Measurements from ENCODE around the gene CCZ1B. TPM values are rescaled to one million over a fixed set of nuclear protein-coding genes. Genes with fewer than 3 reads are reported as not detected.
"Not testable (repeated sequence)": the region's sequence is repeated elsewhere in the genome, so short reads cannot be mapped to it uniquely, and the experiment has no call there.

Gene CCZ1B
- total RNA-seq = 10 to 100 TPM; 80.5 to 89.4 TPM

GRCh38 chr7:6826151-6826550 lies at the start of gene CCZ1B:
CCZ1B (minus strand) TSS chr7:6826275; CDS start chr7:6826197, 78 bp downstream.
- peak; percentile 80 for DNase-seq
- not testable (repeated sequence) for H3K27me3 Mint-ChIP-seq

GRCh38 chr7:6875022-6875421 lies 48.9 kb upstream of the CCZ1B start:
- POLR2A ChIA-PET; H3K27ac Mint-ChIP-seq; H3K9me3 Mint-ChIP-seq; CTCF ChIA-PET; DNase-seq; H3K27me3 Mint-ChIP-seq; H3K36me3 Mint-ChIP-seq (ENCODE audit: low read depth); H3K4me3 Mint-ChIP-seq; H3K4me1 Mint-ChIP-seq: not testable (repeated sequence)

More at GRCh38 chr7:6826151-6826550, at the start of gene CCZ1B:
- CTCF ChIA-PET; POLR2A ChIA-PET; H3K36me3 Mint-ChIP-seq (ENCODE audit: low read depth); H3K4me1 Mint-ChIP-seq; H3K9me3 Mint-ChIP-seq: not testable (repeated sequence)
- Mint-ChIP-seq H3K27ac (peak within 1 kb of the TSS; percentile 80), H3K4me3 (peak within 1 kb of the TSS; percentile 81)

GRCh38 chr7:6872246-6872945 lies 46.3 kb upstream of the CCZ1B start:
- H3K27ac Mint-ChIP-seq; H3K27me3 Mint-ChIP-seq; CTCF ChIA-PET; POLR2A ChIA-PET; H3K4me3 Mint-ChIP-seq; DNase-seq; H3K4me1 Mint-ChIP-seq; H3K9me3 Mint-ChIP-seq; H3K36me3 Mint-ChIP-seq (ENCODE audit: low read depth): not testable (repeated sequence)

DNA sequence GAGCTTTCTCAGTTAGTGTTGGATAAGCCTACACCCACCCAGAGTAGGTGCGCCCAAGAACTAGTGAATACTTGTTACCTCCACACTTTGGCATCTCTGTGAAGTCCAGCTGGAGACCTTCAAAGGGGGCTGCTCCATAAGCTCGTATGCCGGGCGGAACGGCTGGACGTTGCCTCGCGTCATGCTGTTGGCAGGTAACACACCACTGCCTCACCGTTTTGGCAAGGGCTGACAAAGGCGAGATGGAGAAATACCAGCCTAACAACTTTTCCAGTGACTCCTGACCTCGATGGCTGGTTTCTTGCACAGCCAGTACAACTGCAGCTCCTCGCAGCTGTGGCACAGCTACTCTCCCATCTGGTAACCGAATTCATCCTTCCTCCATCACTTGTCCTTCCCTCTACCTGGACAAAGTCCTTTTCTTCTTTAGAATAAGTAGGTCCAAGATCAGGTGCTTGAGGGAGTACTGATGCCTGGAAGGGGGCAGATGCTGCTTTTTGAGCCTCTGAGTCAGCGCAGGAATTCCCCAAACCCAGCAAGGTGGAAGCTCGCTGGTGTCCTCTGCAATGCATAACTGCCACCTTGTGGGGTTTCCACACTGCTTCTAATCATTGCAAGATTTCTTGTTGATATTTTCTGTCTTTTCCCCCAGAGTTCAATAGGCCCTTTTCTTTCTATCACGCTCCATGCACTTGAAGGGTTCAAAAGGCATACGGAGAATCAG lies 45.5 kb upstream of the CCZ1B start:
- H3K4me3 Mint-ChIP-seq; H3K27me3 Mint-ChIP-seq; DNase-seq; CTCF ChIA-PET; POLR2A ChIA-PET; H3K9me3 Mint-ChIP-seq; H3K27ac Mint-ChIP-seq; H3K4me1 Mint-ChIP-seq; H3K36me3 Mint-ChIP-seq (ENCODE audit: low read depth): not testable (repeated sequence)

- H3K27me3 Mint-ChIP-seq; DNase-seq; H3K9me3 Mint-ChIP-seq; CTCF ChIA-PET; H3K27ac Mint-ChIP-seq; POLR2A ChIA-PET; H3K4me3 Mint-ChIP-seq; H3K4me1 Mint-ChIP-seq; H3K36me3 Mint-ChIP-seq (ENCODE audit: low read depth): not testable (repeated sequence)
Observed at GRCh38 chr7:6864751-6865150, 38.7 kb upstream of the CCZ1B start.

GRCh38 chr7:6864188-6864587 lies 38.1 kb upstream of the CCZ1B start:
- H3K27ac Mint-ChIP-seq; CTCF ChIA-PET; H3K36me3 Mint-ChIP-seq (ENCODE audit: low read depth); H3K4me3 Mint-ChIP-seq; H3K9me3 Mint-ChIP-seq; POLR2A ChIA-PET; H3K27me3 Mint-ChIP-seq; DNase-seq; H3K4me1 Mint-ChIP-seq: not testable (repeated sequence)

DNA sequence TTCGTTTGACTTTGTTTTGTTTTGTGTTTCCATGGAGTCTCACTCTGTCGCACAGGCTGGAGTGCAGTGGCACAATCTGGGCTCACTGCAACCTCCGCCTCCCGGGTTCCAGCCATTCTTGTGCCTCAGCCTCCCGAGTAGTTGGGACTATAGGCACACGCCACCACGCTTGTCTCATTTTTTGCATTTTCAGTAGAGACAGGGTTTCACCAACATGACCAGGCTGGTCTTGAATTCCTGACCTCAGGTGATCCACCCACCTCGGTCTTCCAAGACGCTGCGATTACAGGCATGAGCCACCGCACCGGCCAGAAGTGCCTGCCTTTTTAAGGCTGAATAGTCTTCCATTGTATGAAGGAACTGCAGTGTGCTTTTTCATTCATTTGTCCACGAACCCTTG lies 36.8 kb upstream of the CCZ1B start:
- POLR2A ChIA-PET, H3K27ac Mint-ChIP-seq: not testable (repeated sequence)

GRCh38 chr7:6857721-6858314 lies 31.7 kb upstream of the CCZ1B start:
- H3K27me3 Mint-ChIP-seq; POLR2A ChIA-PET; H3K27ac Mint-ChIP-seq; H3K4me3 Mint-ChIP-seq; H3K4me1 Mint-ChIP-seq; H3K36me3 Mint-ChIP-seq (ENCODE audit: low read depth); H3K9me3 Mint-ChIP-seq: not testable (repeated sequence)
- peak; percentile 83 for DNase-seq
- CTCF ChIA-PET = interaction anchor here (1.3 kb wide), 1 partner anchor 267 kb away, joined by 5 read pairs; no protein-coding TSS in a partner anchor

More for the DNA sequence above, 36.8 kb upstream of the CCZ1B start:
- CTCF ChIA-PET; DNase-seq; H3K9me3 Mint-ChIP-seq; H3K4me3 Mint-ChIP-seq; H3K36me3 Mint-ChIP-seq (ENCODE audit: low read depth); H3K27me3 Mint-ChIP-seq; H3K4me1 Mint-ChIP-seq: not testable (repeated sequence)

GRCh38 chr7:6855563-6856131 lies 29.6 kb upstream of the CCZ1B start:
- not testable (repeated sequence) for H3K9me3 Mint-ChIP-seq, H3K4me1 Mint-ChIP-seq

DNA sequence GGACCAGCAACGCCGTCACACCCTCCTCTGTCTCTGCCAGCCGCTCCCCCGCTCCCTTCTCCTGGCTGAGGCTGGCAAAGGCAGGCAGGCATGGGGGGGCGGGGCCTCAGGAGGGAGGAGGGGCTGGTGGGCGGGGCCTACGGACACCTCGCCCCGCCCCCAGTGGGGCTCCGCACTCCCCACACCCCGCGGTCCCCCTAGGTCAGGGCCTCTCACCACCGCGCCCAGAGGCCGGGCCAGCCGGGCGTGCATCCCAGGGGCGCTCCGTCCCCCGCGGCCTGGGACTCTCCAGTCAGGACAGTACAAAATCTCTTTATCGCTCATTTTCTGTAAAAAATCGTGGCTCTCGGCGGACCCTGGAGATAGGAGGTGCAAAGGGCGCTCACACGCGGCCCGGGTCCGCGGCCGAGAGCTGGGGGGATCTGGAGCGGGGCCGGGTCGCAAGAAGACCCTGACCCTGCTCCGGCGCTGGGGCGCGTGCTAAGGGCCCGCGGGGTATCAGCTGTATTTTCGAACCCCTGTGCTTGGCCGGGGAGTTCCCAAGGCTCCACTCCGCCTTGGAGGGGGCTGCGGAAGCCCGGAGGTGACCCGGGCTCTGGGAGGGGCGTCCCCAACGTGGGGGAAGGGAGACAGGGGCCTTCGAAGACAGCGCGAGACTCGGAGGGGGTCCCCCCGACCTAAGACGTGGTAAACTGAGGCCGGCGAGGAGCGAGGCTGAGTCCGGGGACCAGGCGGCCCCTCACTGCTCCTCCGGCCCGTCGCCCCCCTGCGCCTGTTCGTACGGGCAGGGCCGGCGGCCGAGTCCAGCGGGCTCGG lies 28.9 kb upstream of the CCZ1B start:
- POLR2A ChIA-PET; H3K4me1 Mint-ChIP-seq; H3K27me3 Mint-ChIP-seq; H3K27ac Mint-ChIP-seq; H3K36me3 Mint-ChIP-seq (ENCODE audit: low read depth); CTCF ChIA-PET; H3K9me3 Mint-ChIP-seq: not testable (repeated sequence)
- H3K4me3 Mint-ChIP-seq = peak overlapping the region; percentile 54
- peak; percentile 35 for DNase-seq

More at GRCh38 chr7:6855563-6856131, 29.6 kb upstream of the CCZ1B start:
- H3K27ac Mint-ChIP-seq; CTCF ChIA-PET; POLR2A ChIA-PET; H3K27me3 Mint-ChIP-seq; H3K36me3 Mint-ChIP-seq (ENCODE audit: low read depth); DNase-seq: not testable (repeated sequence)
- peak overlapping the region; percentile 69 for H3K4me3 Mint-ChIP-seq

DNA sequence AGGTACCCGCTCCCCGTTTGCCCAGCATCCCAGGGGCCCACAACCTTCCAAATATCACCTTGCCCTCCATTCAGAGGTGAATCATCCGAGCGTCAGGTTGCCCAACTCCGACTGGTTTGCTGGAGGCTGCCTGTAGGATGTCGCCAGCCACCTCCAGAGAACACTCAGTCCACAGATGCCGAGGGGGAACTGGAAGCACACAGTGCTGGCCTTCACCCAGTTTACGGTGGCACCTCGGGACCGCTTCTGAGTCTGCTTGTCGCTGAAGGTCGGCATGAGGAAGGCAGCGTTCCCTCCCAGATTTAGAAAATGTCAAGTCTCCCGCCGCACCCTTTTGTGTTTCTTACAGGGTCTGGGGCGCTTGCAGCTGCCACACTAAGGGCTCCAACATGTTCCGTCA lies 27.6 kb upstream of the CCZ1B start:
- DNase-seq; POLR2A ChIA-PET; H3K9me3 Mint-ChIP-seq; H3K36me3 Mint-ChIP-seq (ENCODE audit: low read depth); H3K4me1 Mint-ChIP-seq; CTCF ChIA-PET; H3K27me3 Mint-ChIP-seq; H3K27ac Mint-ChIP-seq: not testable (repeated sequence)
- peak overlapping the region; percentile 27 for H3K4me3 Mint-ChIP-seq

DNA sequence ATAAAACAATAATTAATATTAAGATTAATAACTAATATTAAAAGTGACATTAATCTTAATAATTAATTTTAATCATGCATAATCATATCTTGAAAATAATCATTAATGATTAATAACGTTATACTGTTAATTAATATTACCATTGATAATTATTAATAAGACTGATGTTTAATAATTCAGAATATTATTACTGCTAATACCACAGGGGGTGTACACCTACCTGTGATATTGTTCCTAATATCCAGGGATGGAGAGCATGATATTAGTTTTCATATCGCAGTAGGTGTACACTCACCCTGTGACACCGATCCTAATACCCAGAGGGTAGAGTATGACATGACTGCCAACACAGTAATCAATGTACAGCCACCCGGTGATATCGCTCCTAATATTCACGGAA lies 23.1 kb upstream of the CCZ1B start:
- POLR2A ChIA-PET; H3K4me3 Mint-ChIP-seq; DNase-seq; H3K27me3 Mint-ChIP-seq; CTCF ChIA-PET; H3K36me3 Mint-ChIP-seq (ENCODE audit: low read depth); H3K27ac Mint-ChIP-seq; H3K4me1 Mint-ChIP-seq; H3K9me3 Mint-ChIP-seq: not testable (repeated sequence)

GRCh38 chr7:6847751-6848150 lies 21.7 kb upstream of the CCZ1B start:
- H3K4me3 Mint-ChIP-seq; POLR2A ChIA-PET; CTCF ChIA-PET; H3K36me3 Mint-ChIP-seq (ENCODE audit: low read depth); DNase-seq; H3K27ac Mint-ChIP-seq; H3K27me3 Mint-ChIP-seq; H3K9me3 Mint-ChIP-seq; H3K4me1 Mint-ChIP-seq: not testable (repeated sequence)

All from activated CD4-positive, alpha-beta memory T cell treated with anti-CD3 and anti-CD28 coated beads, Interleukin-2, amount 10 ng/mL, durations not matched to agents 7 days and 5 days (primary cell).